HepG2 (cell line): ENCODE results near the gene GOLGA6D. TPM values are rescaled to one million over a fixed set of nuclear protein-coding genes. Genes with fewer than 3 reads are reported as not detected.

Experiments used
- ATM ChIP-seq: fragments of 450-650 bp; IDR thresholded peaks from 2 replicates; pipeline ENCODE4 v1.7.1; 2017; ENCODE audit warnings: mild to moderate bottlenecking, borderline replicate concordance
- BRD4 ChIP-seq: sonication (generic); formaldehyde crosslinking; IDR thresholded peaks from 2 replicates; pipeline ENCODE4 v1.4.0; 2020; ENCODE audit warnings: missing genetic modification reagents
- CC2D1A ChIP-seq: sonication (generic); formaldehyde crosslinking; IDR thresholded peaks from 2 replicates; pipeline ENCODE4 v1.8.1; 2023; ENCODE audit warnings: mild to moderate bottlenecking, missing genetic modification reagents
- HDAC1 ChIP-seq: sonication (generic); formaldehyde crosslinking; IDR thresholded peaks from 2 replicates; pipeline ENCODE4 v1.5.1; 2020; ENCODE audit warnings: mild to moderate bottlenecking, missing genetic modification reagents
- HNF4A ChIP-seq: sonication (generic); formaldehyde crosslinking; IDR thresholded peaks from 2 replicates; pipeline ENCODE4 v1.4.0; 2020; ENCODE audit warnings: missing genetic modification reagents
- PCBP1 ChIP-seq: fragments of 200-400 bp; formaldehyde crosslinking; IDR thresholded peaks from 2 replicates; pipeline ENCODE4 v1.6.1; 2017; ENCODE audit warnings: mild to moderate bottlenecking, low read depth, low read length, borderline replicate concordance
- SRSF1 ChIP-seq: fragments of 200-400 bp; formaldehyde crosslinking; optimal IDR thresholded peaks from 2 replicates; pipeline ENCODE3; 2017; ENCODE audit warnings: mild to moderate bottlenecking, low read depth, low read length, moderate library complexity
- TAF1 ChIP-seq: sonication (generic); formaldehyde crosslinking; IDR thresholded peaks from 2 replicates; pipeline ENCODE4 v1.4.0; 2020; ENCODE audit warnings: missing genetic modification reagents
- UBTF ChIP-seq: sonication (generic); formaldehyde crosslinking; IDR thresholded peaks from 2 replicates; pipeline ENCODE4 v1.4.0; 2020; ENCODE audit warnings: mild to moderate bottlenecking, missing genetic modification reagents
- ZBTB4 ChIP-seq: sonication (generic); formaldehyde crosslinking; IDR thresholded peaks from 2 replicates; pipeline ENCODE4 v1.4.0; 2020; ENCODE audit warnings: missing genetic modification reagents, mild to moderate bottlenecking, borderline replicate concordance
- ZNF709 ChIP-seq: sonication (generic); formaldehyde crosslinking; IDR thresholded peaks from 2 replicates; pipeline ENCODE4 v1.5.0; 2020; ENCODE audit warnings: mild to moderate bottlenecking, missing genetic modification reagents
- ZNF766 ChIP-seq: sonication (generic); formaldehyde crosslinking; IDR thresholded peaks from 2 replicates; pipeline ENCODE4 v1.5.0; 2020; ENCODE audit warnings: missing genetic modification reagents, borderline replicate concordance
- ZSCAN29 ChIP-seq: sonication (generic); formaldehyde crosslinking; conservative IDR thresholded peaks from 2 replicates; pipeline ENCODE4 v1.4.0; 2020; ENCODE audit warnings: mild to moderate bottlenecking, missing genetic modification reagents
- polyA plus RNA-seq, 8 experiments: library from polyadenylated mRNA; depleted of rRNA in 3 of 8; stranded (reverse) in 7 of 8; unstranded in 1 of 8; fragments of >200 nt; fragmentation: Illumina TruSeq in 4 of 8; extraction: Trizol in 4 of 8; gene quantifications; 2 replicates each; pipeline versions ENCODE4 v1.2.1 to v1.2.3, GENCODE V29; 2011 to 2016; ENCODE audit warnings: low read depth in 4 of 8, missing spikeins in 1 of 8, mixed read lengths in 1 of 8; ENCODE audit not compliant: insufficient read depth in 1 of 8
- total RNA-seq, 5 experiments: library from RNA; depleted of rRNA; stranded (reverse); fragments of >200 nt; fragmentation: Illumina TruSeq; extraction: Trizol; gene quantifications; 2 replicates each; pipeline ENCODE4 v1.2.3, GENCODE V29; 2016; ENCODE audit warnings: low read depth in 1 of 5
- TF ChIP-seq, protein P1 (sequence below): sonication (generic); formaldehyde crosslinking; IDR thresholded peaks from 2 replicates; pipeline ENCODE4 v1.4.0; 2020; ENCODE audit warnings: missing genetic modification reagents
- TF ChIP-seq, protein P2 (sequence below): sonication (generic); formaldehyde crosslinking; IDR thresholded peaks from 2 replicates; pipeline ENCODE4 v1.5.1; 2020; ENCODE audit warnings: mild to moderate bottlenecking, moderate library complexity, missing genetic modification reagents
- TF ChIP-seq, protein P3 (sequence below): IDR thresholded peaks from 2 replicates; pipeline ENCODE4 v1.6.1; 2016; ENCODE audit warnings: low read depth, borderline replicate concordance

Gene GOLGA6D
- total and polyA plus RNA-seq, 2 of the 13 experiments (the other 11 are each of a cell fraction or from before 2014, with no cell fraction given): 0.04 TPM; not detected in 1

DNA sequence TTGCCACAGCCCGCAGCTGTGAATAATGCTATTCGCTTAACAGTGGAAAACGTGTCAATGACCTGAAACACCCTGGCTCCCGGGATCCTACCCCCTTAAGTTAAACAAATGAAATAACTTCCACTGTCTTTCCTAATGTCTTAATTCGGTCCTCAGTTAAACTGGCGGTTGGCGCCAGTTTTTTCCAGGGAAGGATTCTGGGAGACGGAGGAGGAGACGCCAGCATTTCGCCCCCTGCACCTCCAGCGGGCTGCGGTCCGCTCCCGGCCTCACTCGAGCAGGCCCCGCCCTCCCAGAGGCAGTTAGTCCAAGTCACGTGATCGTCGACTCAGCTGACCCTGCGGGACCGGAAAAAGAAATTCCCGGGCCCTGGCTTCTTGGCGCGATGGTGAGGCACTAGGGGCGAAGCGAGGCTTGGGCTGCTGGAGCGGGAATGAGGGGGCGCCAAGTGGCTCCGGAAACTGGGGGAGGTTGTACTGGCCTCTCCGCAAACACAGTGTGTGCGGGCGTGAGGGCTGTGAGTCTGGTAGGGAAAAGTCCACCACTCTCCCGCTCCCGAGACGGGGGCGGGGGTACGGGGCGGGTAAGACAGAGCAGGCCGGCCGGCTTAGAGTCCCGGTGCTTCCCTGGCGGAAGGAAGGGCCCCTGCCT, 53.2 kb downstream of the GOLGA6D start, which contains the start of gene COMMD4 (continued):
- TF ChIP-seq, protein P1, sequence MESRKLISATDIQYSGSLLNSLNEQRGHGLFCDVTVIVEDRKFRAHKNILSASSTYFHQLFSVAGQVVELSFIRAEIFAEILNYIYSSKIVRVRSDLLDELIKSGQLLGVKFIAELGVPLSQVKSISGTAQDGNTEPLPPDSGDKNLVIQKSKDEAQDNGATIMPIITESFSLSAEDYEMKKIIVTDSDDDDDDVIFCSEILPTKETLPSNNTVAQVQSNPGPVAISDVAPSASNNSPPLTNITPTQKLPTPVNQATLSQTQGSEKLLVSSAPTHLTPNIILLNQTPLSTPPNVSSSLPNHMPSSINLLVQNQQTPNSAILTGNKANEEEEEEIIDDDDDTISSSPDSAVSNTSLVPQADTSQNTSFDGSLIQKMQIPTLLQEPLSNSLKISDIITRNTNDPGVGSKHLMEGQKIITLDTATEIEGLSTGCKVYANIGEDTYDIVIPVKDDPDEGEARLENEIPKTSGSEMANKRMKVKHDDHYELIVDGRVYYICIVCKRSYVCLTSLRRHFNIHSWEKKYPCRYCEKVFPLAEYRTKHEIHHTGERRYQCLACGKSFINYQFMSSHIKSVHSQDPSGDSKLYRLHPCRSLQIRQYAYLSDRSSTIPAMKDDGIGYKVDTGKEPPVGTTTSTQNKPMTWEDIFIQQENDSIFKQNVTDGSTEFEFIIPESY (CRISPR knock-in tag): peak; percentile 64; the same call in 1 of the 2 replicates
- 0 out of 2 replicates have a peak, but pooled peaks have one; percentile 47 for TF ChIP-seq PCBP1
- no peak for TF ChIP-seq ZSCAN29 (CRISPR knock-in tag)
- TF ChIP-seq ATM: no peak
- peak; percentile 77 for TF ChIP-seq TAF1
- TF ChIP-seq, protein P2, sequence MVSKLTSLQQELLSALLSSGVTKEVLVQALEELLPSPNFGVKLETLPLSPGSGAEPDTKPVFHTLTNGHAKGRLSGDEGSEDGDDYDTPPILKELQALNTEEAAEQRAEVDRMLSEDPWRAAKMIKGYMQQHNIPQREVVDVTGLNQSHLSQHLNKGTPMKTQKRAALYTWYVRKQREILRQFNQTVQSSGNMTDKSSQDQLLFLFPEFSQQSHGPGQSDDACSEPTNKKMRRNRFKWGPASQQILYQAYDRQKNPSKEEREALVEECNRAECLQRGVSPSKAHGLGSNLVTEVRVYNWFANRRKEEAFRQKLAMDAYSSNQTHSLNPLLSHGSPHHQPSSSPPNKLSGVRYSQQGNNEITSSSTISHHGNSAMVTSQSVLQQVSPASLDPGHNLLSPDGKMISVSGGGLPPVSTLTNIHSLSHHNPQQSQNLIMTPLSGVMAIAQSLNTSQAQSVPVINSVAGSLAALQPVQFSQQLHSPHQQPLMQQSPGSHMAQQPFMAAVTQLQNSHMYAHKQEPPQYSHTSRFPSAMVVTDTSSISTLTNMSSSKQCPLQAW (CRISPR knock-in tag): peak; percentile 91; the same call in 1 of the 2 replicates
- peak; percentile 66 for TF ChIP-seq BRD4 (CRISPR knock-in tag)
- 0 out of 2 replicates have a peak, but pooled peaks have one; percentile 20 for TF ChIP-seq ZBTB4
- no peak for TF ChIP-seq CC2D1A
- peak; percentile 69 for TF ChIP-seq UBTF
- no peak for TF ChIP-seq SRSF1
- no peak for TF ChIP-seq HNF4A (CRISPR knock-in tag)
- peak; percentile 81; the same call in 1 of the 2 replicates for TF ChIP-seq ZNF709 (CRISPR knock-in tag)
- TF ChIP-seq, protein P3, sequence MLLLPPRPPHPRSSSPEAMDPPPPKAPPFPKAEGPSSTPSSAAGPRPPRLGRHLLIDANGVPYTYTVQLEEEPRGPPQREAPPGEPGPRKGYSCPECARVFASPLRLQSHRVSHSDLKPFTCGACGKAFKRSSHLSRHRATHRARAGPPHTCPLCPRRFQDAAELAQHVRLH (CRISPR knock-in tag): peak; percentile 87; the same call in 1 of the 2 replicates
- peak; percentile 99 for TF ChIP-seq HDAC1 (CRISPR knock-in tag)
- peak; percentile 80; the same call in 1 of the 2 replicates for TF ChIP-seq ZNF766
